PC-3 (cell line): ENCODE results near the gene HOXD11. TPM values are rescaled to one million over a fixed set of nuclear protein-coding genes. Genes with fewer than 3 reads are reported as not detected.

ENCODE experiments used
- ATAC-seq: fragments of 200-7000 bp; cut with Tn5 transposase; 2 replicates; pipeline ENCODE4 v1.9.1; 2020; ENCODE audit warnings: mild to moderate bottlenecking, moderate library complexity
- BruUV-seq: library from RNA; stranded (reverse); fragments of 400-500 nt; replicated peaks from 2 replicates; lab custom pipeline; 2021; lab: Mats Ljungman, UMichigan
- CTCF ChIA-PET: fragments of 300-600 bp; sonication (Branson Sonifier 250); formaldehyde crosslinking; loops from one replicate; lab custom pipeline; 2022; ENCODE audit warnings: antibody characterized with exemption; lab: Charles Lee
- POLR2A ChIA-PET: fragments of 300-600 bp; sonication (Branson Sonifier 250); formaldehyde crosslinking; loops from one replicate; lab custom pipeline; 2022; ENCODE audit warnings: antibody characterized with exemption; ENCODE audit not compliant: unreplicated experiment; lab: Charles Lee
- DNase-seq: peaks from one replicate; pipeline ENCODE4 v3.0.0-alpha.2; 2015
- H2AFZ ChIP-seq: fragments of 300-600 bp; sonication (generic); 2 replicates; pipeline ENCODE4 v1.6.0; 2016; ENCODE audit warnings: antibody characterized with exemption, low read length
- H3F3A ChIP-seq: fragments of 300-600 bp; sonication (generic); one replicate; pipeline ENCODE4 v1.6.0; 2017; ENCODE audit warnings: antibody characterized with exemption, low read length, control low read depth, mild to moderate bottlenecking; ENCODE audit not compliant: unreplicated experiment
- H3K27ac ChIP-seq: fragments of 300-600 bp; sonication (generic); 2 replicates; pipeline ENCODE4 v1.5.1; 2016; ENCODE audit warnings: mild to moderate bottlenecking, low read length
- H3K27me3 ChIP-seq: fragments of 300-600 bp; sonication (generic); 2 replicates; pipeline ENCODE4 v1.6.1; 2016; ENCODE audit warnings: low read length, mixed read lengths
- H3K36me3 ChIP-seq: fragments of 300-600 bp; sonication (generic); 2 replicates; pipeline ENCODE4 v1.6.1; 2016; ENCODE audit warnings: low read depth, mixed run types, low read length, mixed read lengths
- H3K4me1 ChIP-seq: fragments of 300-600 bp; sonication (generic); 2 replicates; pipeline ENCODE4 v1.5.1; 2016; ENCODE audit warnings: low read length; ENCODE audit not compliant: insufficient read depth
- H3K4me2 ChIP-seq: fragments of 300-600 bp; sonication (generic); 2 replicates; pipeline ENCODE4 v1.6.0; 2016; ENCODE audit warnings: low read length
- H3K4me3 ChIP-seq: fragments of 300-600 bp; sonication (generic); 2 replicates; pipeline ENCODE4 v1.5.1; 2016; ENCODE audit warnings: mild to moderate bottlenecking, low read length, mixed read lengths
- H3K79me2 ChIP-seq: fragments of 300-600 bp; sonication (generic); 2 replicates; pipeline ENCODE4 v1.6.1; 2017; ENCODE audit warnings: low read length, mixed read lengths
- H3K9ac ChIP-seq: fragments of 300-600 bp; sonication (generic); 2 replicates; pipeline ENCODE4 v1.6.0; 2016; ENCODE audit warnings: mild to moderate bottlenecking, low read length
- H3K9me2 ChIP-seq: fragments of 300-600 bp; sonication (generic); replicated peaks from 2 replicates; pipeline ENCODE4 v1.6.1; 2016; ENCODE audit warnings: mixed run types, low read length, mixed read lengths
- H3K9me3 ChIP-seq: fragments of 300-600 bp; sonication (generic); 2 replicates; pipeline ENCODE4 v1.6.1; 2016; ENCODE audit warnings: low read length, mixed read lengths
- H4K20me1 ChIP-seq: fragments of 300-600 bp; sonication (generic); 2 replicates; pipeline ENCODE4 v1.6.1; 2016; ENCODE audit warnings: low read length, mixed read lengths
- CTCF ChIP-seq: fragments of 300-600 bp; sonication (generic); conservative IDR thresholded peaks from 2 replicates; pipeline ENCODE4 v1.5.1; 2017; ENCODE audit warnings: antibody characterized with exemption, low read depth, mild to moderate bottlenecking, low read length
- EZH2 ChIP-seq: fragments of 300-600 bp; sonication (generic); IDR thresholded peaks from one replicate; pipeline ENCODE4 v1.6.1; 2017; ENCODE audit warnings: antibody characterized with exemption, mild to moderate bottlenecking, low read length; ENCODE audit not compliant: unreplicated experiment
- EZH2phosphoT487 ChIP-seq: fragments of 300-600 bp; sonication (generic); IDR thresholded peaks from 2 replicates; pipeline ENCODE4 v1.6.1; 2018; ENCODE audit warnings: mild to moderate bottlenecking, antibody characterized with exemption, low read length, borderline replicate concordance
- intact Hi-C: fragments of 100-400 bp; cut with micrococcal nuclease; formaldehyde crosslinking; loops from 2 replicates; pipeline ENCODE4 v1.9.0; 2023
- total RNA-seq: library from RNA; depleted of rRNA; stranded (reverse); fragments of >200 nt; gene quantifications from 2 replicates; pipeline ENCODE4 v1.2.3, GENCODE V29; 2014

Gene HOXD11
- total RNA-seq, 1 experiment from 2014 or later: not detected

- H4K20me1 ChIP-seq: no peaks in the 10 kb centered on the region
- peak overlapping the region; percentile 73 for H3K9ac ChIP-seq
- BruUV-seq: no TSS peak
- DNase-seq: no peak
- H3K4me3 ChIP-seq: peak overlapping the region; percentile 91
- CTCF ChIA-PET: interaction anchor here (1.1 kb wide), 1 partner anchor 515 kb away, joined by 3 read pairs; no protein-coding TSS in a partner anchor
- TF ChIP-seq CTCF (no peak), EZH2phosphoT487 (no peak), EZH2 (no peak)
- H3K4me1 ChIP-seq: peaks cover 17% of the 10 kb centered on the region
- peak overlapping the region; percentile 94 for H3K4me2 ChIP-seq
- no peaks in the 10 kb centered on the region for H3K9me3 ChIP-seq
- intact Hi-C loops: loop anchor here (2.0 kb wide), 2 partner anchors 132 to 310 kb away; partner anchors contain the start of gene MTX2
- POLR2A ChIA-PET: interaction anchor here (0.5 kb wide), 1 partner anchor 649 kb away, joined by 4 read pairs; no protein-coding TSS in a partner anchor
- peaks cover 4% of the 10 kb centered on the region for H3F3A ChIP-seq
- peak overlapping the region; percentile 90 for H2AFZ ChIP-seq
- no peaks in the 10 kb centered on the region for H3K9me2 ChIP-seq
- ATAC-seq: no peak
- H3K27me3 ChIP-seq: no peaks in the 10 kb centered on the region
- H3K27ac ChIP-seq: no peak overlapping the region
- H3K36me3 ChIP-seq: no peaks in the 10 kb centered on the region
- H3K79me2 ChIP-seq: peaks cover 21% of the 10 kb centered on the region
Measured at GRCh38 chr2:176137252-176137580, 30.1 kb downstream of the HOXD11 start.

- H4K20me1 ChIP-seq: no peaks in the 10 kb centered on the region
- intact Hi-C loops: loop anchor here (2.0 kb wide), 2 partner anchors 131 to 309 kb away; partner anchors contain the start of gene MTX2
- peak overlapping the region; percentile 91; the same call in 1 of the 2 replicates for H3K4me3 ChIP-seq
- ChIA-PET CTCF (no interaction called here), POLR2A (no interaction called here)
- no peak for TF ChIP-seq EZH2
- TF ChIP-seq CTCF: no peak
- no peak for TF ChIP-seq EZH2phosphoT487
- H3K79me2 ChIP-seq: peaks cover 21% of the 10 kb centered on the region
- no peak for ATAC-seq
- H3K36me3 ChIP-seq: no peaks in the 10 kb centered on the region
- no peak overlapping the region for H3K27ac ChIP-seq
- no peaks in the 10 kb centered on the region for H3K9me3 ChIP-seq
- no peak for DNase-seq
- no peak overlapping the region for H2AFZ ChIP-seq
- H3K9me2 ChIP-seq: no peaks in the 10 kb centered on the region
- H3K4me2 ChIP-seq: peak overlapping the region; percentile 94
- H3F3A ChIP-seq: peaks cover 4% of the 10 kb centered on the region
- no peaks in the 10 kb centered on the region for H3K27me3 ChIP-seq
- TSS peak; percentile 40 for BruUV-seq
- H3K9ac ChIP-seq: no peak overlapping the region
- peaks cover 17% of the 10 kb centered on the region for H3K4me1 ChIP-seq
Measured at GRCh38 chr2:176137906-176138305, 30.8 kb downstream of the HOXD11 start.

- Histone ChIP-seq H3K9ac (no peak overlapping the region), H3K4me1 (peaks cover 17% of the 10 kb centered on the region), H3K36me3 (no peaks in the 10 kb centered on the region), H3K4me3 (no peak overlapping the region), H2AFZ (no peak overlapping the region), H3K9me3 (no peaks in the 10 kb centered on the region), H3K27ac (no peak overlapping the region), H3K79me2 (peaks cover 21% of the 10 kb centered on the region), H3F3A (peaks cover 4% of the 10 kb centered on the region), H3K4me2 (peak overlapping the region; percentile 94; the same call in 1 of the 2 replicates), H3K27me3 (no peaks in the 10 kb centered on the region), H4K20me1 (no peaks in the 10 kb centered on the region), H3K9me2 (no peaks in the 10 kb centered on the region)
- DNase-seq (no peak), ATAC-seq (no peak)
- ChIA-PET CTCF (interaction anchor here (1.0 kb wide), 1 partner anchor 514 kb away, joined by 4 read pairs; no protein-coding TSS in a partner anchor), POLR2A (no interaction called here)
- TF ChIP-seq EZH2 (no peak), CTCF (no peak), EZH2phosphoT487 (no peak)
- BruUV-seq: no TSS peak
- intact Hi-C loops: no loop called here
Measured at GRCh38 chr2:176138526-176138922, 31.4 kb downstream of the HOXD11 start.
